Type B pancreatic cell (in vitro differentiated cells): Measurements from ENCODE around the gene LEMD1. TPM values are rescaled to one million over a fixed set of nuclear protein-coding genes. Genes with fewer than 3 reads are reported as not detected.

Experiments used
- DNase-seq: peaks from one replicate; pipeline ENCODE4 v3.0.0; 2021; ENCODE audit warnings: mixed read lengths; ENCODE audit not compliant: unreplicated experiment; ENCODE audit errors: extremely low spot score
- H3K27ac Mint-ChIP-seq: 2 replicates; pipeline ENCODE4 v1.8.0; 2021; ENCODE audit warnings: mild to moderate bottlenecking, mixed read lengths
- H3K27me3 Mint-ChIP-seq: 2 replicates; pipeline ENCODE4 v1.8.0; 2021; ENCODE audit warnings: mixed read lengths
- H3K36me3 Mint-ChIP-seq: 2 replicates; pipeline ENCODE4 v1.8.0; 2021; ENCODE audit warnings: mixed read lengths
- H3K4me1 Mint-ChIP-seq: one replicate; pipeline ENCODE4 v1.8.0; 2021; ENCODE audit warnings: mixed read lengths; ENCODE audit not compliant: unreplicated experiment
- H3K4me3 Mint-ChIP-seq: 2 replicates; pipeline ENCODE4 v1.8.0; 2021; ENCODE audit warnings: mild to moderate bottlenecking, mixed read lengths
- H3K9me3 Mint-ChIP-seq: 2 replicates; pipeline ENCODE4 v1.8.0; 2021; ENCODE audit warnings: mixed read lengths
- CTCF ChIP-seq: fragments of 200-600 bp; sonication (generic); conservative IDR thresholded peaks from 2 replicates; pipeline ENCODE4 v1.5.0; 2021; ENCODE audit warnings: antibody characterized with exemption, mild to moderate bottlenecking
- total RNA-seq: library from RNA; stranded (reverse); gene quantifications from 2 replicates; pipeline ENCODE4 v1.2.1, GENCODE V29; 2021; ENCODE audit warnings: low replicate concordance

The LEMD1 gene
- total RNA-seq, 1 donor from 2014 or later: 5.5 TPM

GRCh38 chr1:205449750-205450443 lies 28.0 kb upstream of the LEMD1 start:
- Mint-ChIP-seq H3K4me3 (peak overlapping the region; percentile 96), H3K27ac (peak overlapping the region; percentile 96), H3K27me3 (peaks cover 32% of the 10 kb centered on the region), H3K4me1 (peaks cover 51% of the 10 kb centered on the region), H3K36me3 (peaks cover 6% of the 10 kb centered on the region), H3K9me3 (no peaks in the 10 kb centered on the region)
- TF ChIP-seq CTCF: peak; percentile 57
- DNase-seq: peak; percentile 84

GRCh38 chr1:205449254-205449749 lies 27.4 kb upstream of the LEMD1 start:
- H3K36me3 Mint-ChIP-seq: peaks cover 6% of the 10 kb centered on the region
- H3K27me3 Mint-ChIP-seq: peaks cover 26% of the 10 kb centered on the region
- H3K9me3 Mint-ChIP-seq: no peaks in the 10 kb centered on the region
- DNase-seq: no peak
- no peak for TF ChIP-seq CTCF
- peak overlapping the region; percentile 96 for H3K27ac Mint-ChIP-seq
- H3K4me1 Mint-ChIP-seq: peaks cover 52% of the 10 kb centered on the region
- H3K4me3 Mint-ChIP-seq: peak overlapping the region; percentile 96

- Mint-ChIP-seq H3K27ac (peak overlapping the region; percentile 96), H3K4me1 (peaks cover 56% of the 10 kb centered on the region), H3K4me3 (peak overlapping the region; percentile 96), H3K36me3 (peaks cover 6% of the 10 kb centered on the region), H3K9me3 (no peaks in the 10 kb centered on the region), H3K27me3 (peaks cover 20% of the 10 kb centered on the region)
- DNase-seq: no peak
- TF ChIP-seq CTCF: no peak
Measured at GRCh38 chr1:205448540-205449253, 26.8 kb upstream of the LEMD1 start.

GRCh38 chr1:205447457-205448341 lies 25.8 kb upstream of the LEMD1 start:
- peaks cover 10% of the 10 kb centered on the region for H3K27me3 Mint-ChIP-seq
- H3K36me3 Mint-ChIP-seq: peaks cover 6% of the 10 kb centered on the region
- H3K4me1 Mint-ChIP-seq: peaks cover 64% of the 10 kb centered on the region
- peak overlapping the region; percentile 96 for H3K27ac Mint-ChIP-seq
- no peak for TF ChIP-seq CTCF
- no peaks in the 10 kb centered on the region for H3K9me3 Mint-ChIP-seq
- H3K4me3 Mint-ChIP-seq: peak overlapping the region; percentile 96
- no peak for DNase-seq

GRCh38 chr1:205446828-205447227 lies 25.0 kb upstream of the LEMD1 start:
- Mint-ChIP-seq H3K4me1 (peaks cover 71% of the 10 kb centered on the region), H3K27ac (peak overlapping the region; percentile 96), H3K27me3 (peaks cover 2% of the 10 kb centered on the region), H3K4me3 (peak overlapping the region; percentile 96), H3K9me3 (no peaks in the 10 kb centered on the region), H3K36me3 (peaks cover 6% of the 10 kb centered on the region)
- TF ChIP-seq CTCF: no peak
- DNase-seq: no peak
